ENCODE results near the gene NELL1. TPM values are rescaled to one million over a fixed set of nuclear protein-coding genes. Genes with fewer than 3 reads are reported as not detected.

The NELL1 gene
- total and polyA plus RNA-seq, 2 donors from 2014 or later: 0.31 to 14.8 TPM

DNA sequence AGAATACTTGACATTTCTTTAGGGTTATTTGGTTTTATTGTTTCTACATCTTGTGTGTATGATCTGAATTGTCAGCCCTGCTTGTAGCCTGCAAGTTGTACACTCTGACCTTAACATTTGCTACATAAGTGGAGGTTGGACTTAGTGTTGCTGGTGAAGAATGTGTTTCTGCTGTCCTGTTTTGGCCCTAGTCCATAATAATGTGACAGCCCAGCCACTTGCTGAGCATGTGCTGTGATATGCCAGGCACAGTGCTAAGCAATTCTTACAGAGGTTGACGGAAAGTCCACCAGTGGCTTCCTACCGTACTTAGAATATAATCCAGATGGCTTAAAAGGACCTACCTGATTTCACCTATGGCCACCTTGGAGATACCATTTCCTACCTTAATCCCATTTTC is 526.6 kb downstream of the NELL1 start:
- intact Hi-C loops (cut with DNase I): no loop called here

DNA sequence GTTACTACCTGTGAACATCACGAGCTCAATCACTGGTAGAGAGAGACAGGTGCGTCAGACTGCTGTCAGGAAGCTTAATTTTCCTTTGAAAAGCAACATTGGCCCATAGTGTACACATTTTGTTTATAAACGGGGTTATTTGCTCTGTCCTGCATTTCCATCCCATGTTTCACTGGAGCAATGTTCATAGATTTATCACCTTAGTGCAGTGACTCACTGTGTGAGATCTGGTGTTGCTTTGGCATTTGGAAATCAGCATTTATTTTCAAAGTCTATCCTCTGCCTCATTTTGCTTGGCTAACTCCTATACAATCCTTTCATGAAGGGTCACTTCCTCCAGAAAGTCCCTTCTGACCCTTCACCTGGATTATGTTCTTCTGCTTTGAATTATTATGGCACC is 529.1 kb downstream of the NELL1 start:
- FAIRE-seq (no peak), DNase-seq (no peak)
- intact Hi-C loops (cut with DNase I): no loop called here
- Histone ChIP-seq H3K36me3 (ENCODE audit: control insufficient read depth in 2 of 3, insufficient read depth in 3 of 3, low read length in 3 of 3) (no peaks in the 10 kb centered on the region), H3K27me3 (ENCODE audit: control insufficient read depth, insufficient read depth, low read length) (no peaks in the 10 kb centered on the region), H3K9me3 (ENCODE audit: control insufficient read depth in 2 of 3, insufficient read depth in 1 of 3, low read length in 3 of 3) (no peaks in the 10 kb centered on the region), H3K4me3 (ENCODE audit: low read length in 3 of 3) (no peak overlapping the region), H3K4me1 (ENCODE audit: control insufficient read depth in 2 of 3, insufficient read depth in 2 of 3, low read depth in 1 of 3, low read length in 3 of 3) (no peaks in the 10 kb centered on the region), H3K27ac (ENCODE audit: low read depth in 2 of 2, low read length in 2 of 2) (no peak overlapping the region), H3K9ac (ENCODE audit: low read length in 3 of 3) (no peak overlapping the region)
- TF ChIP-seq, protein P1, sequence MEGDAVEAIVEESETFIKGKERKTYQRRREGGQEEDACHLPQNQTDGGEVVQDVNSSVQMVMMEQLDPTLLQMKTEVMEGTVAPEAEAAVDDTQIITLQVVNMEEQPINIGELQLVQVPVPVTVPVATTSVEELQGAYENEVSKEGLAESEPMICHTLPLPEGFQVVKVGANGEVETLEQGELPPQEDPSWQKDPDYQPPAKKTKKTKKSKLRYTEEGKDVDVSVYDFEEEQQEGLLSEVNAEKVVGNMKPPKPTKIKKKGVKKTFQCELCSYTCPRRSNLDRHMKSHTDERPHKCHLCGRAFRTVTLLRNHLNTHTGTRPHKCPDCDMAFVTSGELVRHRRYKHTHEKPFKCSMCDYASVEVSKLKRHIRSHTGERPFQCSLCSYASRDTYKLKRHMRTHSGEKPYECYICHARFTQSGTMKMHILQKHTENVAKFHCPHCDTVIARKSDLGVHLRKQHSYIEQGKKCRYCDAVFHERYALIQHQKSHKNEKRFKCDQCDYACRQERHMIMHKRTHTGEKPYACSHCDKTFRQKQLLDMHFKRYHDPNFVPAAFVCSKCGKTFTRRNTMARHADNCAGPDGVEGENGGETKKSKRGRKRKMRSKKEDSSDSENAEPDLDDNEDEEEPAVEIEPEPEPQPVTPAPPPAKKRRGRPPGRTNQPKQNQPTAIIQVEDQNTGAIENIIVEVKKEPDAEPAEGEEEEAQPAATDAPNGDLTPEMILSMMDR (IDR thresholded peaks at IDR 0.05; ENCODE audit: borderline replicate concordance, extremely low read depth, insufficient read depth): no peak

More for the DNA sequence above, 526.6 kb downstream of the NELL1 start:
- Histone ChIP-seq H3K9ac (ENCODE audit: low read length in 3 of 3) (no peak overlapping the region), H3K4me3 (ENCODE audit: low read length in 3 of 3) (no peak overlapping the region), H3K36me3 (ENCODE audit: control insufficient read depth in 2 of 3, insufficient read depth in 3 of 3, low read length in 3 of 3) (no peaks in the 10 kb centered on the region), H3K27ac (ENCODE audit: low read depth in 2 of 2, low read length in 2 of 2) (no peak overlapping the region), H3K4me1 (ENCODE audit: control insufficient read depth in 2 of 3, insufficient read depth in 2 of 3, low read depth in 1 of 3, low read length in 3 of 3) (no peaks in the 10 kb centered on the region), H3K27me3 (ENCODE audit: control insufficient read depth, insufficient read depth, low read length) (no peaks in the 10 kb centered on the region), H3K9me3 (ENCODE audit: control insufficient read depth in 2 of 3, insufficient read depth in 1 of 3, low read length in 3 of 3) (no peaks in the 10 kb centered on the region)
- FAIRE-seq (no peak), DNase-seq (no peak)
- TF ChIP-seq, protein P1 (IDR thresholded peaks at IDR 0.05; ENCODE audit: borderline replicate concordance, extremely low read depth, insufficient read depth): no peak

DNA sequence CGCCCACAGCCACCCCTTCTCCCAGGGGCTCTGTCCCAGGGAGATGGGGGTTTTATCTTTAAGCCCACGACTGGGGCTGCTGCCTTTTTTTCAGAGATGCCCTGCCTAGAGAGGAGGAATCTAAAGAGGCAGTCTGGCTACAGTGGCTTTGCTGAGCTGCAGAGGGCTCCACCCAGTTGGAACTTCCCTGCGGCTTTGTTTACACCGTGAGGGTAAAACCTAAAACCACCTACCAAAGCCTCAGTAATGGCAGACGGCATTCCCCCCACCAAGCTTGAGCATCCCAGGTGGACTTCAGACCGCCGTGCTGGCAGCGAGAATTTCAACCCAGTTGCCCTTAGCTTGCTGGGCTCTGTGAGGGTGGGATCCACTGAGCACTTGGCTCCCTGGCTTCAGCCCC is 535.8 kb downstream of the NELL1 start:
- intact Hi-C loops (cut with DNase I): no loop called here
- H3K27ac ChIP-seq (ENCODE audit: low read depth in 2 of 2, low read length in 2 of 2): no peak overlapping the region
- H3K9ac ChIP-seq (ENCODE audit: low read length in 3 of 3): no peak overlapping the region
- no peak overlapping the region for H3K4me3 ChIP-seq (ENCODE audit: low read length in 3 of 3)
- TF ChIP-seq, protein P1 (IDR thresholded peaks at IDR 0.05; ENCODE audit: borderline replicate concordance, extremely low read depth, insufficient read depth): no peak
- H3K9me3 ChIP-seq (ENCODE audit: control insufficient read depth in 2 of 3, insufficient read depth in 1 of 3, low read length in 3 of 3): no peaks in the 10 kb centered on the region
- FAIRE-seq (no peak), DNase-seq (no peak)
- H3K27me3 ChIP-seq (ENCODE audit: control insufficient read depth, insufficient read depth, low read length): no peaks in the 10 kb centered on the region
- H3K36me3 ChIP-seq (ENCODE audit: control insufficient read depth in 2 of 3, insufficient read depth in 3 of 3, low read length in 3 of 3): no peaks in the 10 kb centered on the region
- H3K4me1 ChIP-seq (ENCODE audit: control insufficient read depth in 2 of 3, insufficient read depth in 2 of 3, low read depth in 1 of 3, low read length in 3 of 3): no peaks in the 10 kb centered on the region

DNA sequence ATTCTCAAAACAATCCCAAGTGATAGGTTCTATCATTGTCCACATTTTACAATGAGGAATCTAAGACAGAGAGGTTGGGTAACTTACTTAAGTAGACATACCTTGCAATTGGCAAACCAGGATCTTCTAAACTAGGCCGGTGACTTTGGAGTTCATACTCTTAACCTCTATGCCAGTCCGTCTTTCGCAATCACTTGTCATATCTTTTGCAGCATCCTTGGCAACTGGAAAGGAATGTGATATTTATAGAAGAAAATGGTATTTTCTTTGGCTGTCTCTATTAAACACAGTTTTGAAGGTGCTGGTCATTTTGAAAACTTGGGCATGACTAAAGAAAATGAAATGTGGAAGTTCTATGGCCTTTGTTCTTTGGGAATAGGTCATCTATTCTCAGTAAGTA is 556.5 kb downstream of the NELL1 start:
- intact Hi-C loops (cut with DNase I): no loop called here
- Histone ChIP-seq H3K27ac (ENCODE audit: low read depth in 2 of 2, low read length in 2 of 2) (no peak overlapping the region), H3K4me3 (ENCODE audit: low read length in 3 of 3) (no peak overlapping the region), H3K9ac (ENCODE audit: low read length in 3 of 3) (no peak overlapping the region), H3K4me1 (ENCODE audit: control insufficient read depth in 2 of 3, insufficient read depth in 2 of 3, low read depth in 1 of 3, low read length in 3 of 3) (no peaks in the 10 kb centered on the region), H3K9me3 (ENCODE audit: control insufficient read depth in 2 of 3, insufficient read depth in 1 of 3, low read length in 3 of 3) (no peaks in the 10 kb centered on the region), H3K27me3 (ENCODE audit: control insufficient read depth, insufficient read depth, low read length) (no peaks in the 10 kb centered on the region), H3K36me3 (ENCODE audit: control insufficient read depth in 2 of 3, insufficient read depth in 3 of 3, low read length in 3 of 3) (no peaks in the 10 kb centered on the region)
- TF ChIP-seq, protein P1 (IDR thresholded peaks at IDR 0.05; ENCODE audit: borderline replicate concordance, extremely low read depth, insufficient read depth): no peak
- DNase-seq: no peak
- no peak for FAIRE-seq

All from kidney (tissue), 14 donors.